Measurements from ENCODE around the gene RAPGEF4.

Gene RAPGEF4

DNA sequence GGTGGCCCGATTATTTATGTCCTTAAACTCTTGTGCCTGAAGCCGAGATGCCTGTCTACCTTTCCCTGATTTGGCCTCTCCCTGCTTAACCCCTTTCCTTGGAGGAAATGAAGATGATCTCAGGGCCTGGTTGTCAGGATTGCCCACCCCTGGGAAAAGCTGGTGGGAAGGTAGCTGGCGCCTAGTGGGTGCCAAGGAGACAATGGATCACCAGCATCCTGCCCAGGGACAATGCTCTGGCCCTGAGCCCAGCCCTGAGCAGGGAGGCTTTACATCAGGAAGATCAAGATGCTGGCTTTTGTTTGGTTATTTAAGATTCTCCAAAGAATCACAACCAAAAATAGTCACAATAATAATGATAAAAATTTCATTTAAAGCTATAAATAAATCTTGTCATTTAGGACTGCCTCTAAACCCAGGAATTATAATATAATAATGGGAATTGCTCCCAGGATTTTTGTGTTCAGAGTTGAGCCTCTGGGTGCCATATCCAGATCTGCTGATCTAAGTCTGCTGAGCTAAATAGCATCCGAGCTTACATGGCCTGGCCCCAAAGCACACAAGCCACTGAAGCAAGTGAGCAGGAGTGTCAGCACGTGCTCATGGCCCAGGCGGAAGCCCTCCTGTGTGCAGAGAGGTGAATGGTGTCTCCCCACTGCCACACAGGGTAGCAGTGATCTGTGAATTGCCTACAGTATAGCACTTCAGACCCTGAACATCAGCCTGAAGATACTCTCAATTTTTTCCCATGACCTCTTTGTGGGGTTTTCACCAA is 282.2 kb downstream of the RAPGEF4 start:
- Histone ChIP-seq H3K79me2 (ENCODE audit: control insufficient read depth, low read length) (no peaks in the 10 kb centered on the region), H3K36me3 (ENCODE audit: control insufficient read depth, low read length) (no peaks in the 10 kb centered on the region), H3K27me3 (ENCODE audit: control insufficient read depth, low read length) (peaks cover 7% of the 10 kb centered on the region; the same call in 1 of the 2 replicates), H3F3A (ENCODE audit: control insufficient read depth, insufficient read depth) (no peaks in the 10 kb centered on the region), H3K9me2 (replicated peaks; ENCODE audit: control insufficient read depth, low read length) (no peaks in the 10 kb centered on the region), H3K4me3 (ENCODE audit: low read length) (no peak overlapping the region), H3K4me2 (ENCODE audit: low read length) (no peak overlapping the region), H3K9me3 (ENCODE audit: control insufficient read depth, insufficient read depth, low read length) (no peaks in the 10 kb centered on the region), H3K4me1 (ENCODE audit: control insufficient read depth, low read length) (no peaks in the 10 kb centered on the region), H4K20me1 (ENCODE audit: control insufficient read depth, insufficient read depth, low read depth, low read length) (no peaks in the 10 kb centered on the region), H3K27ac (ENCODE audit: low read depth, low read length) (no peak overlapping the region)
- TF ChIP-seq, protein P1, sequence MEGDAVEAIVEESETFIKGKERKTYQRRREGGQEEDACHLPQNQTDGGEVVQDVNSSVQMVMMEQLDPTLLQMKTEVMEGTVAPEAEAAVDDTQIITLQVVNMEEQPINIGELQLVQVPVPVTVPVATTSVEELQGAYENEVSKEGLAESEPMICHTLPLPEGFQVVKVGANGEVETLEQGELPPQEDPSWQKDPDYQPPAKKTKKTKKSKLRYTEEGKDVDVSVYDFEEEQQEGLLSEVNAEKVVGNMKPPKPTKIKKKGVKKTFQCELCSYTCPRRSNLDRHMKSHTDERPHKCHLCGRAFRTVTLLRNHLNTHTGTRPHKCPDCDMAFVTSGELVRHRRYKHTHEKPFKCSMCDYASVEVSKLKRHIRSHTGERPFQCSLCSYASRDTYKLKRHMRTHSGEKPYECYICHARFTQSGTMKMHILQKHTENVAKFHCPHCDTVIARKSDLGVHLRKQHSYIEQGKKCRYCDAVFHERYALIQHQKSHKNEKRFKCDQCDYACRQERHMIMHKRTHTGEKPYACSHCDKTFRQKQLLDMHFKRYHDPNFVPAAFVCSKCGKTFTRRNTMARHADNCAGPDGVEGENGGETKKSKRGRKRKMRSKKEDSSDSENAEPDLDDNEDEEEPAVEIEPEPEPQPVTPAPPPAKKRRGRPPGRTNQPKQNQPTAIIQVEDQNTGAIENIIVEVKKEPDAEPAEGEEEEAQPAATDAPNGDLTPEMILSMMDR (IDR thresholded peaks at IDR 0.05; ENCODE audit: low read depth, low read length, poor library complexity, severe bottlenecking), result no peak
- TF ChIP-seq EZH2phosphoT487 (IDR thresholded peaks at IDR 0.05; ENCODE audit: borderline replicate concordance, low read length), result no peak

DNA sequence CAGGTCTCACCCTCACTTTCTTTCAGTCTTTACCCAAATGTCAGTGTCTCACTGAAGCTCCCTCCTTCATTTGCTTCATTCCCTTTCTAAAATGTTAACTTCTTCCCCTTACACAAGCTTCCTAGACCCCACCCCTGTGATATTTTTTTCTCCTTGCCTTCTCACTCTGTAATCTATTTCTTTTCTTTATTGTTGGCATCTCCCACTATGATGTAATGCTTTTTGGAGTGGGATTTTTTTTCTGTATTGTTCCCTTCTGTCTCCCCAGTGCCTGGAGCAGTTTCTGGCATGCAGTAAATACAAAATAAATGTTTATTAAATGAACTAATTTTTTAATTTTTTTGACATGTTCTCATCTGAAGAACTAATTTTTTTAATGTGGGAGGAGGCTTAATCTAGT is 284.1 kb downstream of the RAPGEF4 start:
- Histone ChIP-seq H3K27me3 (ENCODE audit: control insufficient read depth, low read length) (peaks cover 7% of the 10 kb centered on the region; the same call in 1 of the 2 replicates), H3F3A (ENCODE audit: control insufficient read depth, insufficient read depth) (no peaks in the 10 kb centered on the region), H3K9me3 (ENCODE audit: control insufficient read depth, insufficient read depth, low read length) (no peaks in the 10 kb centered on the region), H3K36me3 (ENCODE audit: control insufficient read depth, low read length) (no peaks in the 10 kb centered on the region), H3K4me3 (ENCODE audit: low read length) (no peak overlapping the region), H3K4me2 (ENCODE audit: low read length) (no peak overlapping the region), H3K9me2 (replicated peaks; ENCODE audit: control insufficient read depth, low read length) (no peaks in the 10 kb centered on the region), H3K27ac (ENCODE audit: low read depth, low read length) (no peak overlapping the region), H4K20me1 (ENCODE audit: control insufficient read depth, insufficient read depth, low read depth, low read length) (no peaks in the 10 kb centered on the region), H3K4me1 (ENCODE audit: control insufficient read depth, low read length) (no peaks in the 10 kb centered on the region), H3K79me2 (ENCODE audit: control insufficient read depth, low read length) (no peaks in the 10 kb centered on the region)
- TF ChIP-seq, protein P1 (IDR thresholded peaks at IDR 0.05; ENCODE audit: low read depth, low read length, poor library complexity, severe bottlenecking), result no peak
- no peak for TF ChIP-seq EZH2phosphoT487 (IDR thresholded peaks at IDR 0.05; ENCODE audit: borderline replicate concordance, low read length)

DNA sequence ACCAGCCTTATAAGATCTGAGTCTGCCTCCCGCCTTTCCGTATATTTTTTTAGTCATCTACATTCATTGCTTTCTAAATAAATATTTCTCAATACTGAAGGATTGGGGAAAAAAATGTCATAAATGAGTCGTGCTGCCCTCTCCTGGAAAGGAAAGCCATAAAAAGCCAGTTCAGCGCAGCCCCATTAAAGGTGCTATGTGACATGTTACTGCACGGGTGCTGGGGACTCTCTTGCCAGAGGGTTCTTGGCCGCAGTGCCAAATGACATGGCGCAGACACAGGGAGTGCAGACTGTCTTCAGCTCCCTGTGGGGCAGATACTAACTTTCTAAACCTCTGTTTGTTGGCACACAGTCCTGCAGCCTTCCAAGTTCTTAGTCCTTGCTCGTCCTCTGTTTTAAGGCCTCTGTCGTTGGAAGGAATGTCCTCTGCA is 286.3 kb downstream of the RAPGEF4 start:
- no peaks in the 10 kb centered on the region for H3K79me2 ChIP-seq (ENCODE audit: control insufficient read depth, low read length)
- no peaks in the 10 kb centered on the region for H3K9me3 ChIP-seq (ENCODE audit: control insufficient read depth, insufficient read depth, low read length)
- H3K9me2 ChIP-seq (replicated peaks; ENCODE audit: control insufficient read depth, low read length), result no peaks in the 10 kb centered on the region
- H4K20me1 ChIP-seq (ENCODE audit: control insufficient read depth, insufficient read depth, low read depth, low read length), result no peaks in the 10 kb centered on the region
- H3K4me3 ChIP-seq (ENCODE audit: low read length), result no peak overlapping the region
- no peaks in the 10 kb centered on the region; the same call in 1 of the 2 replicates for H3K27me3 ChIP-seq (ENCODE audit: control insufficient read depth, low read length)
- no peaks in the 10 kb centered on the region for H3K36me3 ChIP-seq (ENCODE audit: control insufficient read depth, low read length)
- TF ChIP-seq, protein P1 (IDR thresholded peaks at IDR 0.05; ENCODE audit: low read depth, low read length, poor library complexity, severe bottlenecking), result no peak
- TF ChIP-seq EZH2phosphoT487 (IDR thresholded peaks at IDR 0.05; ENCODE audit: borderline replicate concordance, low read length), result no peak
- no peak overlapping the region for H3K4me2 ChIP-seq (ENCODE audit: low read length)
- peaks cover 6% of the 10 kb centered on the region for H3K4me1 ChIP-seq (ENCODE audit: control insufficient read depth, low read length)
- H3F3A ChIP-seq (ENCODE audit: control insufficient read depth, insufficient read depth), result no peaks in the 10 kb centered on the region
- no peak overlapping the region for H3K27ac ChIP-seq (ENCODE audit: low read depth, low read length)
